Skeletal muscle tissue (tissue), 4 donors: ENCODE results near the gene SBF2. TPM values are rescaled to one million over a fixed set of nuclear protein-coding genes. Genes with fewer than 3 reads are reported as not detected.
"Not testable (repeated sequence)": the region's sequence is repeated elsewhere in the genome, so short reads cannot be mapped to it uniquely, and the experiment has no call there.

Experiments used
- H3K27ac ChIP-seq: one replicate; pipeline ENCODE4 v1.7.0; 2013; ENCODE audit warnings: mild to moderate bottlenecking, low read depth, low read length, inconsistent platforms
- H3K27me3 ChIP-seq, 3 donors: one replicate each; pipeline ENCODE4 v1.7.0; 2013; ENCODE audit warnings: low read length in 3 of 3; ENCODE audit not compliant: control insufficient read depth in 3 of 3, insufficient read depth in 3 of 3
- H3K36me3 ChIP-seq, 3 donors: one replicate each; pipeline ENCODE4 v1.7.0; 2013; ENCODE audit warnings: low read length in 3 of 3; ENCODE audit not compliant: control insufficient read depth in 3 of 3, insufficient read depth in 3 of 3
- H3K4me1 ChIP-seq, 3 donors: one replicate each; pipeline ENCODE4 v1.7.0; 2013; ENCODE audit warnings: low read length in 3 of 3, mild to moderate bottlenecking in 3 of 3; ENCODE audit not compliant: control insufficient read depth in 3 of 3, insufficient read depth in 3 of 3
- H3K4me3 ChIP-seq, 3 donors: one replicate each; pipeline ENCODE4 v1.7.0; 2013; ENCODE audit warnings: low read length in 3 of 3
- H3K9ac ChIP-seq, 3 donors: one replicate each; pipeline ENCODE4 v1.7.0; 2013; ENCODE audit warnings: low read length in 3 of 3, mild to moderate bottlenecking in 3 of 3, moderate library complexity in 2 of 3, low read depth in 1 of 3
- H3K9me3 ChIP-seq, 3 donors: one replicate each; pipeline ENCODE4 v1.7.0; 2013; ENCODE audit warnings: low read length in 3 of 3; ENCODE audit not compliant: control insufficient read depth in 3 of 3
- total RNA-seq: library from RNA; depleted of rRNA; stranded (reverse); fragments of >200 nt; gene quantifications from one replicate; pipeline ENCODE4 v1.2.3, GENCODE V29; 2014
- donor health status: Osteomylitis.

Gene SBF2
- total RNA-seq, 1 donor from 2014 or later: 34.4 TPM

- Histone ChIP-seq H3K9me3 (no peaks in the 10 kb centered on the region), H3K27me3 (no peaks in the 10 kb centered on the region), H3K9ac (no peak overlapping the region), H3K4me3 (no peak overlapping the region), H3K27ac (no peak overlapping the region), H3K4me1 (peaks cover 0 to 3% (median 2%) of the 10 kb centered on the region in 3 donors), H3K36me3 (no peaks in the 10 kb centered on the region)
Observed at GRCh38 chr11:10017050-10017449, 277.0 kb downstream of the SBF2 start.

- H3K4me3 ChIP-seq: no peak overlapping the region
- H3K9me3 ChIP-seq: peaks cover 0 to 2% (median 0%) of the 10 kb centered on the region in 3 donors
- H3K36me3 ChIP-seq: no peaks in the 10 kb centered on the region
- no peaks in the 10 kb centered on the region for H3K27me3 ChIP-seq
- H3K27ac ChIP-seq: no peak overlapping the region
- H3K9ac ChIP-seq: no peak overlapping the region
- H3K4me1 ChIP-seq: no peaks in the 10 kb centered on the region
Observed at GRCh38 chr11:10012068-10012467, 282.0 kb downstream of the SBF2 start.

- Histone ChIP-seq H3K27me3 (no peaks in the 10 kb centered on the region), H3K36me3 (no peaks in the 10 kb centered on the region), H3K4me3 (no peak overlapping the region), H3K9me3 (peaks cover 0 to 2% (median 2%) of the 10 kb centered on the region in 3 donors), H3K27ac (no peak overlapping the region), H3K9ac (no peak overlapping the region), H3K4me1 (no peaks in the 10 kb centered on the region)
Observed at GRCh38 chr11:10005955-10006525, 288.0 kb downstream of the SBF2 start.

- Histone ChIP-seq H3K9ac (no peak overlapping the region), H3K4me1 (no peaks in the 10 kb centered on the region), H3K27ac (no peak overlapping the region), H3K9me3 (peaks cover 0 to 2% (median 2%) of the 10 kb centered on the region in 3 donors), H3K4me3 (no peak overlapping the region), H3K27me3 (no peaks in the 10 kb centered on the region), H3K36me3 (no peaks in the 10 kb centered on the region)
Observed at GRCh38 chr11:10004526-10005113, 289.4 kb downstream of the SBF2 start.

GRCh38 chr11:10002221-10002620 lies 291.8 kb downstream of the SBF2 start:
- Histone ChIP-seq H3K27ac (no peak overlapping the region), H3K9ac (no peak overlapping the region), H3K9me3 (peaks cover 0 to 2% (median 0%) of the 10 kb centered on the region in 3 donors), H3K4me3 (no peak overlapping the region), H3K36me3 (peaks cover 0 to 2% (median 0%) of the 10 kb centered on the region in 3 donors), H3K4me1 (no peaks in the 10 kb centered on the region), H3K27me3 (no peaks in the 10 kb centered on the region)

GRCh38 chr11:9992306-9992705 lies 301.7 kb downstream of the SBF2 start:
- Histone ChIP-seq H3K36me3 (peaks cover 0 to 6% (median 3%) of the 10 kb centered on the region in 3 donors), H3K9me3 (no peaks in the 10 kb centered on the region), H3K9ac (no peak overlapping the region)

GRCh38 chr11:9990221-9990973 lies 303.6 kb downstream of the SBF2 start:
- H3K9ac ChIP-seq: no peak overlapping the region

More at GRCh38 chr11:9992306-9992705, 301.7 kb downstream of the SBF2 start:
- no peak overlapping the region for H3K27ac ChIP-seq
- H3K27me3 ChIP-seq: no peaks in the 10 kb centered on the region
- H3K4me3 ChIP-seq: no peak overlapping the region
- H3K4me1 ChIP-seq: no peaks in the 10 kb centered on the region

GRCh38 chr11:9987303-9987702 lies 306.7 kb downstream of the SBF2 start:
- H3K36me3 ChIP-seq, H3K4me1 ChIP-seq, H3K9me3 ChIP-seq, H3K27me3 ChIP-seq, H3K4me3 ChIP-seq, H3K9ac ChIP-seq, H3K27ac ChIP-seq: not testable (repeated sequence)

More at GRCh38 chr11:9990221-9990973, 303.6 kb downstream of the SBF2 start:
- Histone ChIP-seq H3K9me3 (no peaks in the 10 kb centered on the region), H3K4me1 (no peaks in the 10 kb centered on the region), H3K4me3 (no peak overlapping the region), H3K27me3 (no peaks in the 10 kb centered on the region), H3K27ac (no peak overlapping the region), H3K36me3 (peaks cover 0 to 6% (median 3%) of the 10 kb centered on the region in 3 donors)

- peaks cover 0 to 4% (median 0%) of the 10 kb centered on the region in 3 donors for H3K36me3 ChIP-seq
- no peaks in the 10 kb centered on the region for H3K4me1 ChIP-seq
- H3K9me3 ChIP-seq: no peaks in the 10 kb centered on the region
- H3K4me3 ChIP-seq: no peak overlapping the region
- no peaks in the 10 kb centered on the region for H3K27me3 ChIP-seq
- no peak overlapping the region for H3K27ac ChIP-seq
- H3K9ac ChIP-seq: no peak overlapping the region
Observed at GRCh38 chr11:9982796-9983579, 311.0 kb downstream of the SBF2 start.
